ENCODE results near the gene CYB5D1.

GRCh38 chr17:7884581-7885366, 27.0 kb downstream of the CYB5D1 start:
- no peak for TF ChIP-seq CTCF (IDR thresholded peaks at IDR 0.05)
- no peak for TF ChIP-seq POLR2A (IDR thresholded peaks at IDR 0.05)
- TF ChIP-seq POLR2AphosphoS5 (IDR thresholded peaks at IDR 0.05; ENCODE audit: insufficient read depth in 1 of 2, low read depth in 1 of 2): no peak

Data from vagina (tissue), 2 donors.